Measurements from ENCODE around the gene CCDC87.

CCDC87 gene

GRCh38 chr11:66579017-66579606 is 13.8 kb downstream of the CCDC87 start:
- DNase-seq (ENCODE audit: low read depth) = peak; percentile 32

- DNase-seq (ENCODE audit: low read depth) = no peak
Measured at GRCh38 chr11:66570850-66571180, 22.0 kb downstream of the CCDC87 start.

GRCh38 chr11:66570079-66570849 is 22.6 kb downstream of the CCDC87 start:
- no peak for DNase-seq (ENCODE audit: low read depth)

GRCh38 chr11:66569076-66569475 is 23.8 kb downstream of the CCDC87 start:
- DNase-seq (ENCODE audit: low read depth) = no peak

- DNase-seq (ENCODE audit: low read depth) = peak; percentile 40
Measured at GRCh38 chr11:66568124-66568916, 24.5 kb downstream of the CCDC87 start, which contains the start of gene CTSF. Gene CTSF, minus strand, starts transcription at chr11:66568606. Its CDS starts 120 bp downstream, at chr11:66568486.

GRCh38 chr11:66567787-66568123 is 25.1 kb downstream of the CCDC87 start:
- DNase-seq (ENCODE audit: low read depth) = no peak

GRCh38 chr11:66566221-66566620 is 26.6 kb downstream of the CCDC87 start:
- no peak for DNase-seq (ENCODE audit: low read depth)

- no peak for DNase-seq (ENCODE audit: low read depth)
Measured at GRCh38 chr11:66564984-66565383, 27.9 kb downstream of the CCDC87 start.

- DNase-seq (ENCODE audit: low read depth) = no peak
Measured at GRCh38 chr11:66564538-66564937, 28.3 kb downstream of the CCDC87 start.

GRCh38 chr11:66563832-66564231 is 29.0 kb downstream of the CCDC87 start:
- no peak for DNase-seq (ENCODE audit: low read depth)

GRCh38 chr11:66562907-66563583 is 29.8 kb downstream of the CCDC87 start:
- no peak for DNase-seq (ENCODE audit: low read depth)

- no peak for DNase-seq (ENCODE audit: low read depth)
Measured at GRCh38 chr11:66562275-66562674, 30.6 kb downstream of the CCDC87 start.

GRCh38 chr11:66561975-66562248 is 31.0 kb downstream of the CCDC87 start:
- DNase-seq (ENCODE audit: low read depth) = no peak

- DNase-seq (ENCODE audit: low read depth) = no peak
Measured at GRCh38 chr11:66561178-66561974, 31.5 kb downstream of the CCDC87 start.

- no peak for DNase-seq (ENCODE audit: low read depth)
Measured at GRCh38 chr11:66559866-66560676, 32.8 kb downstream of the CCDC87 start.

- no peak for DNase-seq (ENCODE audit: low read depth)
Measured at GRCh38 chr11:66559142-66559865, 33.6 kb downstream of the CCDC87 start.

- DNase-seq (ENCODE audit: low read depth) = no peak
Measured at GRCh38 chr11:66557733-66558326, 35.0 kb downstream of the CCDC87 start.

- no peak for DNase-seq (ENCODE audit: low read depth)
Measured at GRCh38 chr11:66556086-66556485, 36.8 kb downstream of the CCDC87 start.

GRCh38 chr11:66555416-66555815 is 37.4 kb downstream of the CCDC87 start:
- no peak for DNase-seq (ENCODE audit: low read depth)

GRCh38 chr11:66554602-66555001 is 38.3 kb downstream of the CCDC87 start:
- DNase-seq (ENCODE audit: low read depth) = no peak
